NOMO-1 treated with dmso at 0.1 percent for 144 hours (cell line): Measurements from ENCODE around the gene AUTS2.

Source experiments
- DNase-seq: peaks from one replicate; lab custom pipeline; 2025; ENCODE audit not compliant: unreplicated experiment; lab: John Stamatoyannopoulos, UW

AUTS2 gene

GRCh38 chr7:69840248-69840647, 242.0 kb downstream of the AUTS2 start:
- no peak for DNase-seq

GRCh38 chr7:69843653-69844052, 245.4 kb downstream of the AUTS2 start:
- DNase-seq: no peak

GRCh38 chr7:69844264-69844868, 246.1 kb downstream of the AUTS2 start:
- DNase-seq: no peak

- DNase-seq: no peak
Observed at GRCh38 chr7:69845721-69846495, 247.6 kb downstream of the AUTS2 start.

- DNase-seq: no peak
Observed at GRCh38 chr7:69847921-69848612, 249.8 kb downstream of the AUTS2 start.

- no peak for DNase-seq
Observed at GRCh38 chr7:69849268-69849667, 251.0 kb downstream of the AUTS2 start.

- DNase-seq: no peak
Observed at GRCh38 chr7:69857014-69857413, 258.7 kb downstream of the AUTS2 start.

- no peak for DNase-seq
Observed at GRCh38 chr7:69858471-69858870, 260.2 kb downstream of the AUTS2 start.

- DNase-seq: no peak
Observed at GRCh38 chr7:69859342-69859741, 261.1 kb downstream of the AUTS2 start.

- DNase-seq: no peak
Observed at GRCh38 chr7:69860486-69860885, 262.2 kb downstream of the AUTS2 start.

GRCh38 chr7:69860941-69861622, 262.8 kb downstream of the AUTS2 start:
- no peak for DNase-seq

GRCh38 chr7:69862413-69863064, 264.3 kb downstream of the AUTS2 start:
- DNase-seq: no peak

- DNase-seq: no peak
Observed at GRCh38 chr7:69864274-69864673, 266.0 kb downstream of the AUTS2 start.

GRCh38 chr7:69864822-69865221, 266.5 kb downstream of the AUTS2 start:
- DNase-seq: no peak

- DNase-seq: no peak
Observed at GRCh38 chr7:69868921-69869320, 270.6 kb downstream of the AUTS2 start.

GRCh38 chr7:69871213-69871885, 273.1 kb downstream of the AUTS2 start:
- no peak for DNase-seq

GRCh38 chr7:69871886-69872569, 273.8 kb downstream of the AUTS2 start:
- no peak for DNase-seq

GRCh38 chr7:69873512-69873911, 275.2 kb downstream of the AUTS2 start:
- no peak for DNase-seq

- no peak for DNase-seq
Observed at GRCh38 chr7:69878015-69878414, 279.7 kb downstream of the AUTS2 start.

GRCh38 chr7:69878591-69878990, 280.3 kb downstream of the AUTS2 start:
- no peak for DNase-seq
